Panc1 (cell line): ENCODE results near the gene TGFBR1.

Experiments used
- CTCF ChIP-seq: fragments of 450-650 bp; IDR thresholded peaks from 2 replicates; pipeline ENCODE4 v1.5.1; 2017; ENCODE audit warnings: mild to moderate bottlenecking
- POLR2AphosphoS5 ChIP-seq: IDR thresholded peaks from 2 replicates; pipeline ENCODE4 v1.6.1; 2012; ENCODE audit warnings: mild to moderate bottlenecking, low read depth, low read length, moderate library complexity
- REST ChIP-seq, 2 experiments: IDR thresholded peaks; 2 replicates each; pipeline ENCODE4 v1.6.1; 2011 to 2012; ENCODE audit warnings: low read depth in 2 of 2, control low read depth in 1 of 2, low read length in 1 of 2, mild to moderate bottlenecking in 1 of 2, moderate library complexity in 1 of 2; ENCODE audit not compliant: insufficient read depth in 1 of 2
- SIN3A ChIP-seq: IDR thresholded peaks from 2 replicates; pipeline ENCODE4 v1.6.1; 2012; ENCODE audit warnings: low read depth, mild to moderate bottlenecking, low read length, moderate library complexity, borderline replicate concordance; ENCODE audit not compliant: insufficient read depth

DNA sequence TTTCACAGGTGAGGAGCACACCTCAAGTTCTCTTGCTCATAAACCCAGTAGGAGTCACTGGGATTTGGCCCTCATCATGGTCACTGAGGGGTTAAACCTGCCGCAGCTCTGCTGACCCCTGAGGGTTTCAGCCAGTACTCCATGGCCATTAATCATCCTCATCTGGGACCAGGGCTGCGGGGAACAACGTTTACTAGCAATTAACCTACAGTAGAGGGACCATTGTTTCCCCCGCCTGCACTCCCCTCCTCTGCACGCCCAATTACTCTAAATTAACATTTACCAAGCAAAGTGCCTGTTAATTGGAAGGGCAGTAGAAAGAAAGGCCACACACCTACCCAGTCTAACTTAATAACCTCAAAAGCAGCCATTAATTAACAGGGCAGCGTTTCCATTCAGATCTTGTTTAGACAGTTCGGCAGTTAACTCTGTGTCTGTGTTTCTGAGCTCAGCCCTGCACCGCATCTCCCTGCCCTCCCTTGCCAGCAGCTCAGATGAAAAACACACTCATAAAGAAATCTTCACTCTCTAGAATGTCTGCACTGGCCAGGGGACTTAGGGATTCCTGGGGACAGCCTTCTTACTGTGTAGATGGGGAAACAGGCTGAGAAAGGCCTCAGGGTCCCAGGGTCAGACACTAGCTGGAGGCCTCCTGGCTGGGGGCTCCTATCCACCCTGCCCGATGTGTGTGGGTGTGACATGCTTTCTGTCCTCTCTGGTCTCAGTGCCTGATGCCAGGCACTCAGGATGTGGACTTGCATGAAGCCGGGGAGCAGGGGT, 65.3 kb downstream of the TGFBR1 start:
- TF ChIP-seq CTCF (no peak), REST (IDR thresholded peaks at IDR 0.05; ENCODE audit: insufficient read depth in 1 of 2, low read depth in 2 of 2, low read length in 1 of 2) (no peak), SIN3A (no peak), POLR2AphosphoS5 (no peak)
